Motor neuron (in vitro differentiated cells): ENCODE results near the gene PAK6. TPM values are rescaled to one million over a fixed set of nuclear protein-coding genes. Genes with fewer than 3 reads are reported as not detected.

Experiments used
- ATAC-seq, 8 experiments: fragments of 200-7000 bp; cut with Tn5 transposase; replicated peaks in 6 of 8; 2 replicates each; pipeline ENCODE4 v1.8.0; 2021; ENCODE audit warnings: mild to moderate bottlenecking in 8 of 8, moderate library complexity in 8 of 8
- H3K27ac ChIP-seq, 2 donors: fragments of 250-450 bp; sonication (Bioruptor Pico); 2 replicates each; pipeline ENCODE4 v1.9.0; 2021; ENCODE audit warnings: antibody characterized with exemption in 2 of 2, mild to moderate bottlenecking in 2 of 2, moderate library complexity in 1 of 2
- H3K4me1 ChIP-seq, 2 donors: fragments of 250-450 bp; sonication (Bioruptor Pico); replicated peaks in 1 of 2; 2 replicates each; pipeline ENCODE4 v1.6.1; 2021; ENCODE audit warnings: antibody characterized with exemption in 2 of 2, mild to moderate bottlenecking in 2 of 2, moderate library complexity in 1 of 2
- H3K4me3 ChIP-seq, 5 donors: fragments of 250-450 bp; sonication (Bioruptor Pico); 2 replicates each; pipeline ENCODE4 v1.9.0; 2021; ENCODE audit warnings: antibody characterized with exemption in 5 of 5, mild to moderate bottlenecking in 5 of 5, moderate library complexity in 4 of 5
- WGBS, 10 experiments: fragments of 450-650 bp; shearing (Covaris generic); methylation state at CpG; one replicate each; pipeline ENCODE4 v1.0.0; 2022; 5-methylcytosine and 5-hydroxymethylcytosine counted together
- in situ Hi-C, 9 experiments: fragments of 400-800 bp; cut with MboI; loops; one replicate each; pipeline ENCODE4 v1.15.0; 2021; ENCODE audit warnings: low sequenced_read_pairs in 9 of 9, low pct_unique_long_range_greater_than_20kb in 2 of 9; ENCODE audit not compliant: unreplicated experiment in 9 of 9
- total RNA-seq, 8 experiments: library from RNA; unstranded; fragments of 300-600 nt; gene quantifications; 2 replicates each; pipeline versions ENCODE4 v1.2.3 to v1.2.4, GENCODE V29; 2022

The PAK6 gene
- 10 to 100 TPM in 1 of 8 experiments, 1 to 10 TPM in 5, under 1 TPM in 2; 0.56 to 13.1 (median 2.3) TPM for total RNA-seq

GRCh38 chr15:40238532-40239403 is at the start of gene PAK6:
Gene PAK6, plus strand, starts transcription at chr15:40239063. Its CDS starts 25,723 bp downstream, at chr15:40264786.
- in situ Hi-C loops, result no loop called here
- Histone ChIP-seq H3K4me1 (peaks cover 21 to 31% of the 10 kb centered on the region in 2 donors), H3K27ac (peak within 1 kb of the TSS in 1 of 2 donors; percentile 27), H3K4me3 (peak within 1 kb of the TSS; percentile 1 to 28 (median 18))
- 0 to 3% methylated on average over 1 to 6 of the region's 39 CpGs; no CpG with 5 or more reads in 8 of the 10 experiments for WGBS, 10 experiments
- ATAC-seq, result peak; percentile 76 to 92 (median 89)

- Histone ChIP-seq H3K4me3 (no peak overlapping the region), H3K4me1 (no peaks in the 10 kb centered on the region), H3K27ac (no peak overlapping the region)
- in situ Hi-C loops, result no loop called here
- peak in 7 of 8 experiments; percentile 20 to 82 (median 33) for ATAC-seq
- 33 to 100% (median 91%) methylated on average over 1 to 6 of the region's 6 CpGs for WGBS, 10 experiments
Measured at GRCh38 chr15:40190591-40190990, 48.3 kb upstream of the PAK6 start.

GRCh38 chr15:40192942-40193341 is 45.9 kb upstream of the PAK6 start:
- WGBS, 10 experiments, result 40 to 100% (median 100%) methylated on average over 1 of the region's 1 CpG; no CpG with 5 or more reads in 6 of the 10 experiments
- in situ Hi-C loops, result no loop called here

GRCh38 chr15:40197434-40197833 is 41.4 kb upstream of the PAK6 start:
- no peak for ATAC-seq
- H3K4me1 ChIP-seq, result no peaks in the 10 kb centered on the region
- WGBS, 10 experiments, result 63 to 100% (median 100%) methylated on average over 1 of the region's 1 CpG; no CpG with 5 or more reads in 1 of the 10 experiments
- in situ Hi-C loops, result no loop called here
- no peak overlapping the region for H3K4me3 ChIP-seq
- H3K27ac ChIP-seq, result no peak overlapping the region

More at GRCh38 chr15:40192942-40193341, 45.9 kb upstream of the PAK6 start:
- no peaks in the 10 kb centered on the region for H3K4me1 ChIP-seq
- ATAC-seq, result no peak
- no peak overlapping the region for H3K27ac ChIP-seq
- H3K4me3 ChIP-seq, result no peak overlapping the region

GRCh38 chr15:40198355-40199085 is 40.3 kb upstream of the PAK6 start:
- Histone ChIP-seq H3K27ac (no peak overlapping the region), H3K4me1 (no peaks in the 10 kb centered on the region), H3K4me3 (no peak overlapping the region)
- no peak for ATAC-seq
- in situ Hi-C loops, result no loop called here
- WGBS, 10 experiments, result 89 to 100% (median 100%) methylated on average over 1 of the region's 1 CpG; no CpG with 5 or more reads in 2 of the 10 experiments

- no peak overlapping the region for H3K4me3 ChIP-seq
- H3K4me1 ChIP-seq, result no peaks in the 10 kb centered on the region
- in situ Hi-C loops, result no loop called here
- 80 to 100% (median 97%) methylated on average over 1 of the region's 1 CpG; no CpG with 5 or more reads in 2 of the 10 experiments for WGBS, 10 experiments
- no peak for ATAC-seq
- H3K27ac ChIP-seq, result no peak overlapping the region
Measured at GRCh38 chr15:40204100-40204499, 34.8 kb upstream of the PAK6 start.

- in situ Hi-C loops, result loop anchor here in 4 of 9 experiments (10.0 kb wide), 1 partner anchor 58 kb away; no protein-coding TSS in a partner anchor
- ATAC-seq, result peak; percentile 80 to 98 (median 92)
- H3K27ac ChIP-seq, result no peak overlapping the region
- peak overlapping the region in 2 of 5 donors; percentile 16 to 23 for H3K4me3 ChIP-seq
- H3K4me1 ChIP-seq, result no peaks in the 10 kb centered on the region
- 43 to 88% (median 72%) methylated on average over 1 to 6 of the region's 6 CpGs for WGBS, 10 experiments
Measured at GRCh38 chr15:40217166-40217824, 21.6 kb upstream of the PAK6 start.

- Histone ChIP-seq H3K4me3 (no peak overlapping the region), H3K27ac (no peak overlapping the region), H3K4me1 (no peaks in the 10 kb centered on the region)
- WGBS, 10 experiments, result 71 to 100% (median 100%) methylated on average over 1 of the region's 1 CpG; no CpG with 5 or more reads in 2 of the 10 experiments
- ATAC-seq, result no peak
- in situ Hi-C loops, result loop anchor here in 5 of 9 experiments (5.0 to 10.0 kb wide), 2 partner anchors 52 to 55 kb away; no protein-coding TSS in a partner anchor
Measured at GRCh38 chr15:40219801-40220200, 19.1 kb upstream of the PAK6 start.

GRCh38 chr15:40222131-40222530 is 16.7 kb upstream of the PAK6 start:
- Histone ChIP-seq H3K27ac (no peak overlapping the region), H3K4me3 (no peak overlapping the region), H3K4me1 (no peaks in the 10 kb centered on the region)
- in situ Hi-C loops, result loop anchor here in 1 of 9 experiments (5.0 kb wide), 1 partner anchor 50 kb away; no protein-coding TSS in a partner anchor
- no peak for ATAC-seq
- WGBS, 10 experiments, result 79 to 100% (median 97%) methylated on average over 1 to 6 of the region's 6 CpGs; no CpG with 5 or more reads in 1 of the 10 experiments

- Histone ChIP-seq H3K27ac (no peak overlapping the region), H3K4me1 (no peaks in the 10 kb centered on the region), H3K4me3 (no peak overlapping the region)
- in situ Hi-C loops, result no loop called here
- no peak for ATAC-seq
Measured at GRCh38 chr15:40226736-40227135, 12.1 kb upstream of the PAK6 start.

GRCh38 chr15:40229316-40229715 is 9.5 kb upstream of the PAK6 start:
- ATAC-seq, result no peak
- Histone ChIP-seq H3K4me1 (peaks cover 7% of the 10 kb centered on the region in 2 donors), H3K27ac (no peak overlapping the region), H3K4me3 (no peak overlapping the region)
- 92 to 100% (median 100%) methylated on average over 1 to 5 of the region's 5 CpGs; no CpG with 5 or more reads in 2 of the 10 experiments for WGBS, 10 experiments
- in situ Hi-C loops, result no loop called here

GRCh38 chr15:40229956-40230355 is 8.9 kb upstream of the PAK6 start:
- WGBS, 10 experiments, result 100% methylated on average over 1 of the region's 1 CpG; no CpG with 5 or more reads in 8 of the 10 experiments
- in situ Hi-C loops, result no loop called here
- no peak for ATAC-seq
- Histone ChIP-seq H3K27ac (no peak overlapping the region), H3K4me1 (peaks cover 7 to 11% of the 10 kb centered on the region in 2 donors), H3K4me3 (no peak overlapping the region)
